HG03025 (cell line): ENCODE data around the gene AP3B2.
"Not testable (repeated sequence)": the region's sequence is repeated elsewhere in the genome, so short reads cannot be mapped to it uniquely, and the experiment has no call there.

Experiments
- ATAC-seq: cut with Tn5 transposase; IDR thresholded peaks from one replicate; pipeline ENCODE4 v1.9.1; 2021; ENCODE audit warnings: mild to moderate bottlenecking, moderate library complexity; ENCODE audit not compliant: unreplicated experiment, low FRiP score

Gene AP3B2

GRCh38 chr15:82709421-82710207, at the start of gene AP3B2:
TSS of gene AP3B2 (minus strand) at chr15:82709875. CDS start at chr15:82709706, 169 bp downstream.
- peak; percentile 85 for ATAC-seq

- ATAC-seq: no peak
Measured at GRCh38 chr15:82751308-82751707, 41.6 kb upstream of the AP3B2 start.

- peak; percentile 18 for ATAC-seq
Measured at GRCh38 chr15:82750831-82751180, 41.1 kb upstream of the AP3B2 start.

- peak; percentile 86 for ATAC-seq
Measured at GRCh38 chr15:82749951-82750830, 40.5 kb upstream of the AP3B2 start.

GRCh38 chr15:82748315-82748714, 38.6 kb upstream of the AP3B2 start:
- ATAC-seq: no peak

- ATAC-seq: no peak
Measured at GRCh38 chr15:82743810-82744209, 34.1 kb upstream of the AP3B2 start.

- ATAC-seq: no peak
Measured at GRCh38 chr15:82742134-82742533, 32.5 kb upstream of the AP3B2 start.

- ATAC-seq: no peak
Measured at GRCh38 chr15:82739086-82739485, 29.4 kb upstream of the AP3B2 start.

GRCh38 chr15:82737975-82738374, 28.3 kb upstream of the AP3B2 start:
- ATAC-seq: no peak

GRCh38 chr15:82731527-82731926, 21.9 kb upstream of the AP3B2 start:
- no peak for ATAC-seq

- ATAC-seq: no peak
Measured at GRCh38 chr15:82730022-82730530, 20.4 kb upstream of the AP3B2 start.

- ATAC-seq: no peak
Measured at GRCh38 chr15:82726816-82727215, 17.1 kb upstream of the AP3B2 start.

GRCh38 chr15:82715003-82715402, 5.3 kb upstream of the AP3B2 start:
- no peak for ATAC-seq

- no peak for ATAC-seq
Measured at GRCh38 chr15:82714016-82714415, 4.3 kb upstream of the AP3B2 start.

GRCh38 chr15:82712036-82712435, 2.4 kb upstream of the AP3B2 start:
- ATAC-seq: no peak

- ATAC-seq: no peak
Measured at GRCh38 chr15:82710926-82711490, 1.3 kb upstream of the AP3B2 start.

GRCh38 chr15:82710208-82710555, 507 bp upstream of the AP3B2 start:
- no peak for ATAC-seq

GRCh38 chr15:82709081-82709420, 624 bp downstream of the AP3B2 start:
- no peak for ATAC-seq

GRCh38 chr15:82705856-82706255, 3.8 kb downstream of the AP3B2 start:
- not testable (repeated sequence) for ATAC-seq

GRCh38 chr15:82699726-82700125, 9.9 kb downstream of the AP3B2 start:
- no peak for ATAC-seq

- ATAC-seq: no peak
Measured at GRCh38 chr15:82698711-82699345, 10.8 kb downstream of the AP3B2 start.
